ENCODE results near the gene ZNF460.
"Not testable (repeated sequence)": the region's sequence is repeated elsewhere in the genome, so short reads cannot be mapped to it uniquely, and the experiment has no call there.

ZNF460 gene

GRCh38 chr19:57280165-57280961, at the start of gene ZNF460:
Gene ZNF460 (plus strand): TSS chr19:57280485. CDS start chr19:57280807, 322 bp downstream.
- peak; percentile 96 for DNase-seq (ENCODE audit: low spot score)

GRCh38 chr19:57231686-57232085, 48.6 kb upstream of the ZNF460 start:
- DNase-seq (ENCODE audit: low spot score): no peak

- no peak for DNase-seq (ENCODE audit: low spot score)
Measured at GRCh38 chr19:57233207-57233606, 47.1 kb upstream of the ZNF460 start.

GRCh38 chr19:57239982-57240310, 40.3 kb upstream of the ZNF460 start:
- DNase-seq (ENCODE audit: low spot score): no peak

- DNase-seq (ENCODE audit: low spot score): peak; percentile 95
Measured at GRCh38 chr19:57240311-57241090, 39.8 kb upstream of the ZNF460 start, which contains the start of gene ZNF805. Gene ZNF805 (plus strand): TSS chr19:57240632. CDS start chr19:57240892, 260 bp downstream.

GRCh38 chr19:57241176-57241575, 39.1 kb upstream of the ZNF460 start:
- no peak for DNase-seq (ENCODE audit: low spot score)

DNA sequence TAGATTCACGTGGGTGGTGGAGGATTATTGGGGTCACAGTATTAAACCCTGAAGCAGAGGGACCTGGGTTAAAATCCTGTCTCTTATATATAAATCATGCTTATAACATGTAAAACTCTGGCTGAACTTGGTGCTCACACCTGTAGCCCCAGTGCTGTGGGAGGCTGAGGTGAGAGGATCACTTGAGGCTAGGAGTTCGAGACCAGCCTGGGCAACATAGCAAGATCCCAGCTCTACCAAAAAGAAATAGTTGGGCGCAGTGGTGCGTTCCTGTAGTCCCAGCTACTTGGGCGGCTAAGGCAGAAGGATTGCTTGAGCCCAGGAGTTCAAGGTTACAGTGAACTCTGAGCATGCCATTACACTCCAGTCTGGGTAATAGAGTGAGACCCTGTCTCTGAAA, 37.5 kb upstream of the ZNF460 start:
- no peak for DNase-seq (ENCODE audit: low spot score)

DNA sequence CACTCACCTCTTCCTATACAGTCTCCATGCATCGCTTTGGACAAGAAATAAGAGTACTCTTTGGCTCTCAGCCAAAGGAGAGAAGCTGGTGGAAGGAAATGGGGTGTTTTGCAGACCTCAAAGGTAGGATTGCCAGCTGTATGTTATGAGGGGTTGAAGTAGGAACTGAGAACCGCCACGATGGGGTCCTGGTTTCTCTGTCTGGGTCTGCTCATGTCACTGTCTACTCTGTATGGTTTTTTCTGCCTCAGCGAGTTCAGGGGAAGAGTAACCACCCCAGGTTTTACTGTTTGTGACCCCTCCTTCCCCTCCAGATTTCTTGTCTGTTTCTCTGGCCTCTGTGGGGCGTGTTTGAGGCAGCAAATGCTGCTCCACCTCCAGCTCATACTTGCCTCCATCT, 35.8 kb upstream of the ZNF460 start:
- no peak for DNase-seq (ENCODE audit: low spot score)

GRCh38 chr19:57245066-57245465, 35.2 kb upstream of the ZNF460 start:
- DNase-seq (ENCODE audit: low spot score): no peak

DNA sequence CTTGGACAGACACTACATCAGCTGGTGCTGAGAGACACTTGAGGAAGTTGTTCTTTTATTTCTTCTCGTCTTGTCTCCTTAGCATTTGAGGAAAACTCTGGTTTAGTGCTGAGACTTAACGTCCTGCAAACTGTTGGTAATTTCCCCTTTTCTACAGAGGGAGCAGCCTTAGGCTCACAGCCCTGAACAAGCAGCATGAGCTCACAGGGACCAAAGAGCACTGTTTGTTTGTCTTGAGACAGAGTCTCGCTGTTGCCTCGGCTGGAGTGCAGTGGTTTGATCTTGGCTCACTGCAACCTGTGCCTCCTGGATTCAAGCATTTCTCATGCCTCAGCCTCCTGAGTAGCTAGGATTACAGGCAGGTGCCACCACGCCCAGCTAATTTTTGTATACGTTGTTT, 34.3 kb upstream of the ZNF460 start:
- no peak for DNase-seq (ENCODE audit: low spot score)

DNA sequence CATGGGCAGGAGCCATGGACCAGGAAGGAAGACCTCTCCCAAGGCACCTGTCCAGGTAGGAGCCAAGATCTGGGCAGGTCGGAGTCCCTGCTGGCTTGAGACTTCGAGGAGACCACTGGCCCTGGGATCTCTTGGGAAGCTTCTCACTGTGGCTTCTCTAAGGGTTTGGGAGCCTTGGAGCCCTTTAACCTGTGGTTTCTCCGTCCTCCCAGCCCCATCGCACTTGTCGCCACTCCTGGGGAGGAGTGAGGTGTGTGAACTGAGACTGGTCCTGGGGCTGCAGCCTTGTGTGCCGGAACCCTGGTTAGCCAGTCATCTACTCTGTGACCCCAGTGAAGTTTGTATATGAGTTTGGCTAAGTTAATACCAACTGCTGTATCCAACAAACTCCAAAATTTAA, 31.6 kb upstream of the ZNF460 start:
- no peak for DNase-seq (ENCODE audit: low spot score)

DNA sequence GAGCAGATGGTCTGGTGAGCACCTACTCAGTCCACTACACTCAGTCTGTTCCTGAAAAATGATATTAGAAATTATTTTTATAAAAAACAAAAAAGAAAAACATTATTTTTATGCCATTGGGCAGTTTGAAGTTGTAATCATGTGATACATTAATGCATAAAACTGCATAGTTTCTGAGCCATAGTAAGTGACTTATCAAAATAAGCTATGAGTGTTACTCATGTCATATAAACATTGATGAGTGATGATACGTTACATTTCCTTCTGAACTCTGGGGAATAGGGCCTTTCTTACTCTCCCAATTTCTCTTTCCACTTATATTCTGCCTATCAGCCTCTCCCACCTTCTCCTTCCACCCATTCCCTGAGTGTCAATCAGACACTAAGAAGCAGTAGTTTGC, 31.0 kb upstream of the ZNF460 start:
- no peak for DNase-seq (ENCODE audit: low spot score)

DNA sequence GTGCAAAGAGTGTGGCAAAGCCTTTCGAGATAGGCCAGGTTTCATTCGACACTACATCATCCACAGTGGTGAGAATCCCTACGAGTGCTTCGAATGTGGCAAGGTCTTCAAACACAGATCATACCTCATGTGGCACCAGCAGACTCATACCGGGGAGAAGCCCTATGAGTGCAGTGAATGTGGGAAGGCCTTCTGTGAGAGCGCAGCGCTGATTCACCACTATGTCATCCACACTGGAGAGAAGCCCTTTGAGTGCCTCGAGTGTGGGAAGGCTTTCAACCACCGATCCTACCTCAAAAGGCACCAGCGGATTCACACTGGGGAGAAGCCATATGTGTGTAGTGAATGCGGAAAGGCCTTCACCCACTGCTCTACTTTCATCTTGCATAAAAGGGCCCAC, 26.5 kb upstream of the ZNF460 start:
- DNase-seq (ENCODE audit: low spot score): not testable (repeated sequence)

- DNase-seq (ENCODE audit: low spot score): no peak
Measured at GRCh38 chr19:57262044-57262443, 18.2 kb upstream of the ZNF460 start.

DNA sequence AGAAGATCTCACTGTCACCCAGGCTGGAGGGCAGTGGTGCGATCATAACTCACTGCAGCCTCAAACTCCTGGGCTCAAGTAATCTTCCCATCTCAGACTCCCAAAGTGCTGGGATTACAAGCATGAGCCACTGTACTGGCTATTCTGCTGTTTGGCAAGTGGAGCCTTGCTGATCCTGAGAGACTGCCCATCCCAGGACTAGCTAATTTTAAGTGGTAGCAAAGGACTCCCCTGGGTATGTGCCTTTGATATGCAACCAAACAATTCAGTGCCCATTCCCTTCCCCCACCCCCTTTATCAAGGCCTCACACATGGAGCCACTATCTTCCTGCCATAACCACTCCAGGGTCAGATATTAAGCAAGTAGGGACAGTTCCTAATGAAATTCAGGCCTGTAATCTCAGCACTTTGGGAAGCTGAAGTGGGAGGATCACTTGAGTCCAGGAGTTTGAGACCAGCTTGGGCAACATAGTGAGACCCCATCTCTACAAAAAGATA, 17.0 kb upstream of the ZNF460 start:
- no peak for DNase-seq (ENCODE audit: low spot score)

- DNase-seq (ENCODE audit: low spot score): no peak
Measured at GRCh38 chr19:57267291-57267690, 13.0 kb upstream of the ZNF460 start.

DNA sequence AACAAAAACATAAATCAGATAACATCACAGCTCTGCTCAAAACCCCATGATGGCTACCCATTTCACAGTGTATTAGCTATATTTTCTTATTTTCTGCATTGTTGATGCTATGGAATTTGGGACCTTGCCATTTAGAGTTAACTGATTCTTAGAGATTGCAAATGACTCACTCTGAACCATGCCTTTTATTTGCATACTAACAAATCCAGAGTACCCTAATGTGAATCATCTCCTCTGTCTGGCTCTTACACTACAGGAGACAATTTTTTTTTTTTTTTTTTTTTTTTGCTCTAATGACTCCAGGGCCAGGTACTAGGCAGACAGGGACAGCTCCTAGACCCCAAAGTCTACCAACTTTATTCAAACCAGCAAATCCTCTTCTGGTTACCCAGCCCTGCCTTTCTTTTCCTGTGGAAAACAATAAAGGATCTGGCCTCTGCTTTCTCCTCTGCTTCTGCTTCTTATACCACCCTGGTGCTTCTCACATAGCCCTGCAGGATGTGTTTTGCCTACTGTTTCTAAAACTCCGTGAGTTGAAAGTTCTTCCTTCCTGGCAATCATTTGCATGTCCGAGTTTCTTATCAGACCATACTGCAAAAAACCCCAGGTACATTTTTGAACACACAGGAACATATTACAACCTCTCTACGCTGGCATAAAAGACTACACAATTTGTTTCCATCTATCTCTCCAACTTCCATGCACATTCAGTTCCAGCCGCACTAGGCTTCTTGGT, 10.6 kb upstream of the ZNF460 start:
- DNase-seq (ENCODE audit: low spot score): no peak

DNA sequence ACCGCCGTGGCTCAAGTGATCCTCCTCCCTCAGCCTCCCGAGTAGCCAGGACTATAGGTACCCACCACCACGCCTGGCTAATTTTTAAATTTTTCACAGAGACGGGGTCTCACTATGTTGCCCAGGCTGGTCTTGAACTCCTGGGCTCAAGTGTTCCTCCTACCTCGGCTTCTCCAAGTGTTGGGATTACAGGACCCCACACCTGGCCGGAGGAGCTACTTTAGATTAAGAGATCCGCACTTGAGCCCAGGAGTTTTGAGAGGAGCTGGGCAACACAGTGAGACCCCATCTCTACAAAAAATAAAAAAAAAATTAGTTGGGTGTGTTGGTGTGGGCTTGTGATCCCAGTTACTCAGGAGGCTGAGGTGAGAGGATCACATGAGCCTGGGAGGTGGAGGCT, 9.0 kb upstream of the ZNF460 start:
- no peak for DNase-seq (ENCODE audit: low spot score)

DNA sequence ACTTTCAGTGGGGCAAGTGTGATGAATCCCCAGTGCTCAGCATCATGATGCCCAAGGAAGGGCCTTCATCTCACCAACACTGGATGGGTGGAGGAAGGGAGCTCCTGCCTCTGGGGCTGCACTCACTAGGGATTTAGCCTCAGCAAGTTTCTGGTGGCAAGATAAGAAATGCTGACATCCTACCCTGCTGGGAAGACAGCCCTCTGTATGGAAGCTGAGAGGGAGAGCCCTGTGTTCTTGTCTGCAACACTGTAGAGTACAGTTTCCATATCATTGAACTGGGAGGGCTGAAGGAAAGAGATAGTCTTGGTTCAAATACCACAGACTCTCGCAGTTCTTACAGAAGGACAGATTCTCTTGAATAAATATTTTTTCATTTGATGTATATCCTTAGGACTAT, 7.3 kb upstream of the ZNF460 start:
- no peak for DNase-seq (ENCODE audit: low spot score)

DNA sequence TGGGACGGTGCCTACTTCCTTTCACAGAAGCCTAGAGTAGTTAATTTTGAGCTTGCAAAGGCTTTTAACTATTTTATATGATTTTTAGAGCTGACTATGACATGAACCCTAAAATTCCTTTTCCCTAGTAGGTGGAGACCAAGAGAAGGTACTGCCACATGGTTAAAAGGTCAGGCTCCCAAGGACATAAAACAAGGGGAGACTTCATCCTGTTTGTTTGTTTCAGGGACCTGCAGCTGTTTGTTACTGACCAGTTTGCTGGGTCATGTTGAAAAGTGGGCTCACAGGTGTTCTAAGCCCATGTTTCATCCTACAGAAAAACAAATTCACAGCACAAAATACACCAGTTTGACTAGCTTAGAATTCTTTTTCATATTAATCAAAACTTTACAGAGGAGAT, 3.9 kb upstream of the ZNF460 start:
- DNase-seq (ENCODE audit: low spot score): no peak

- DNase-seq (ENCODE audit: low spot score): not testable (repeated sequence)
Measured at GRCh38 chr19:57278481-57278880, 1.8 kb upstream of the ZNF460 start.

GRCh38 chr19:57279418-57280164, 694 bp upstream of the ZNF460 start:
- peak; percentile 90 for DNase-seq (ENCODE audit: low spot score)

Measured in activated CD4-positive, alpha-beta T cell treated with anti-CD3 and anti-CD28 coated beads, Interleukin-2, Interleukin-4, amounts not matched to agents 100 ng/mL and 50 ng/mL, durations not matched to agents 16 hours and 8 hours (primary cell).